Adrenal gland (tissue), 5 donors: ENCODE data around the gene CA5A.

Experiments used
- CTCF ChIP-seq, 6 experiments: fragments of 450-650 bp in 4 of 6; fragments of 200-600 bp in 2 of 6; sonication (generic) in 1 of 6; IDR thresholded peaks; 1 replicate in 5 of 6; 2 replicates in 1 of 6; pipeline versions ENCODE4 v1.5.1 to v1.8.0; 2016 to 2021; ENCODE audit warnings: antibody characterized with exemption in 6 of 6, mild to moderate bottlenecking in 2 of 6, moderate library complexity in 1 of 6
- POLR2A ChIP-seq, 2 donors: fragments of 450-650 bp; IDR thresholded peaks; one replicate each; pipeline ENCODE4 v1.6.1; 2017; ENCODE audit warnings: antibody characterized with exemption in 2 of 2, mild to moderate bottlenecking in 2 of 2, moderate library complexity in 1 of 2
- donor health status: DM: no; HTN: no; CAD: no.

- TF ChIP-seq CTCF (IDR thresholded peaks at IDR 0.05): no peak
- TF ChIP-seq POLR2A (IDR thresholded peaks at IDR 0.05): no peak
These were observed 79.5 kb downstream of the CA5A start for GRCh38 chr16:87856791-87857228.
